Hepatic stellate cell (primary cell): ENCODE measurements around the gene GATA6.
"Not testable (repeated sequence)": the region's sequence is repeated elsewhere in the genome, so short reads cannot be mapped to it uniquely, and the experiment has no call there.

Source experiments
- DNase-seq: peaks from one replicate; pipeline ENCODE4 v3.0.0; 2011; ENCODE audit warnings: low spot score

GATA6 gene

GRCh38 chr18:22207021-22207758, 37.8 kb downstream of the GATA6 start:
- no peak for DNase-seq

- DNase-seq: no peak
Measured at GRCh38 chr18:22210311-22210754, 40.9 kb downstream of the GATA6 start.

DNA sequence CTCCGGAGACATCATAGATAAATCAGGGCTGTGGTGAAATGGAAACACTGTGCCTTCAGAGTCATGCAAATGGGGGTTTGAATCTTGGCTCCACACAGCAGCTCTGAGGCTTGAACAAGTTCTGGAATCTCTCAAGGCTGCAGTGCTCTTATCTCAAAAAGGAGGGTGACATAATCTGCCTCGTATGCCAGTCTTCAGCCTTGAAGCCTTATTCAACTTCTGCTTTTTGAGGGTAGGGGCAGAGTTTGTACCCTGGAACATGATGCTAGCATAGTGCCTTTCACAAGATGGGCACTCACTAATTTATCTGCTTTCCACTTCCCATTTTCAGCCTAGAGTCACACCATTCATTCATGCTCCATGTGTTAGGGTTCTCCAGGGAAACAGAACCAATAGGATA, 42.3 kb downstream of the GATA6 start:
- no peak for DNase-seq

DNA sequence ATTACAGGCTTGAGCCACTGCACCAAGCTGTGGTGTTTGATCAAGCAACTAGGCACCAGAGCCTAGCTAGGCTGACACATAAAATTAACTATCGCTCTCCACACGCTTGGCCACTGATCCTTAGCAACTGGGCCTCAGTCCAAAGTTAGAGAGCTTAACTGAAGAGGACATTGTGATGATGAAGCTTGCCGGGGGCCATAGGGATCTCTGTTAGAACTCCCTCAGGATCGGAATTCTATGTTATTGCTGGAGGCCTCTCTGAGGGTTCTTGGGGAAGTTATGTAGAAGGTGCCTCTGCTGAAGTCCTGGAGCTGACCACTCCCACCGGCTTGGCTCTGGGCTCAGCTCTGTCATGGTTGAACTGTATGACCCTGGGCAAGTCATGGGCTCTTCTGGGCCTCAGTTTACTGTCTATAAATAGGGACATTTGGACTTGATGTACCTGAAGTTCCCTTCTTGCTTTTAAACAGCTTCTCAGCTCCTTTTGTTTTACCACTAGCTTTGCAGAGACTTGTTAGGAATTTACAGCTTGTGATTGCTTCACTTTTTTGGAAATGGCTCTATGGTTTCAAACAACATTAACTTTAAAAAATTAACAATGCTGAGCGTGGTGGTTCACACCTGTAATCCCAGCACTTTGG, 44.1 kb downstream of the GATA6 start:
- no peak for DNase-seq

DNA sequence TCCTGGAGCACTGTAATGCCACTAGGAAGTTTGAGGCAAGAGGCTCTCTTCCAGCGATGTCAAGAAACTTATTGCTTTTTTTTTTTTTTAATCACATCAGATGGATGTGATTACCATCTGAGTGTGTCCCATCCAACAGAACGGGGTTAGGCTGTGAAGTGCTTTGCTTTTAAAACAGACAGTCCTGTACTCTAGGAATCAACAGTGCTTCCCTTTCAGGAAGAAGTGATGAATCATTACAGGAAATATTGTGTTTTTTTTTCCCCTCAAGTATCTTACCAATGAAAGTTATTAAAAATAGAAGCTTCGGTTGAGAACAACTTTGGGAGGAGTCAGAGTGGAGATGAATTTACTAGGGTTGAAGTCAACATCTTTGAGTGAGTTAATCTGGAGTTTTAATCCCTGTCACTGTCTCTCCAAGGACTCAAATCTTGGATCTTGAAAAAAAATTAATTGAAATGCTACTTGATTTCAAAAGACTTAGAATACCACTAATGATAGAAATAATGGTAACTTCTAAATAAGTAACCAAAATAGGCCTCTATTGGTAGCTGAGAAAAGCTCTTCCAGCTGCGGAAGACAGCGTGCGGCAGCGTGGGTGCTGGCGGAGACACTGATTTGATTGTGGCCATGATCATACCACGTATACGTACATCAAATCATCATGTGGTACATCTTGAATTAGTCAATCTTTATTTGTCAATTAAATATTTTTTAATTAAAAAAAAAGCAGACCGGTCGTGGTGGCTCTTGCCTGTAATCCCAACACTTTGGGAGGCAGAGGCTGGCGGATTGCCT, 45.5 kb downstream of the GATA6 start:
- DNase-seq: peak; percentile 33

DNA sequence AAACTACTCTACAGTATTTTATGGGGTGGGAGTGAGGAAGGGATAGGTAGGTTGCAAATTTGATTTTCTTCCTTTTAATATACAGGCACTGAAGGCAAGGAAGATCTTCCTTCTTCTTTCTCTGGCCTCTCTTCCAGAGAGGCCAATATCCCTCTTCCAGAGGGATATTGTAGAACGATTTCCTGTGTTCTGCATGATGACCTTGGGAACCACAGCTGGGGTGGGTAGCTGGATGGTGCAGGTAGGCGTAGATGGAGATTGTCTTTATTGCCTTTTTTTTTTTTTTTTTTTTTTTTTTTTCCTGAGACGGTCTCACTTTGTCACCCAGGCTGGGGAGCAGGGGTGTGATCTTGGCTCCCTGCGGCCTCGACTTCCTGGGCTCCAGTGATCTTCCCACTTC, 49.4 kb downstream of the GATA6 start:
- DNase-seq: no peak

GRCh38 chr18:22219568-22220355, 50.4 kb downstream of the GATA6 start:
- DNase-seq: no peak

GRCh38 chr18:22220585-22220984, 51.2 kb downstream of the GATA6 start:
- DNase-seq: not testable (repeated sequence)

GRCh38 chr18:22221350-22221749, 52.0 kb downstream of the GATA6 start:
- no peak for DNase-seq

- peak; percentile 69 for DNase-seq
Measured at GRCh38 chr18:22223254-22223964, 54.0 kb downstream of the GATA6 start.

GRCh38 chr18:22223965-22224322, 54.6 kb downstream of the GATA6 start:
- no peak for DNase-seq

GRCh38 chr18:22224339-22224738, 55.0 kb downstream of the GATA6 start:
- no peak for DNase-seq

- DNase-seq: no peak
Measured at GRCh38 chr18:22226801-22227200, 57.4 kb downstream of the GATA6 start.

- no peak for DNase-seq
Measured at GRCh38 chr18:22228976-22229375, 59.6 kb downstream of the GATA6 start.

GRCh38 chr18:22229456-22230124, 60.2 kb downstream of the GATA6 start:
- no peak for DNase-seq

DNA sequence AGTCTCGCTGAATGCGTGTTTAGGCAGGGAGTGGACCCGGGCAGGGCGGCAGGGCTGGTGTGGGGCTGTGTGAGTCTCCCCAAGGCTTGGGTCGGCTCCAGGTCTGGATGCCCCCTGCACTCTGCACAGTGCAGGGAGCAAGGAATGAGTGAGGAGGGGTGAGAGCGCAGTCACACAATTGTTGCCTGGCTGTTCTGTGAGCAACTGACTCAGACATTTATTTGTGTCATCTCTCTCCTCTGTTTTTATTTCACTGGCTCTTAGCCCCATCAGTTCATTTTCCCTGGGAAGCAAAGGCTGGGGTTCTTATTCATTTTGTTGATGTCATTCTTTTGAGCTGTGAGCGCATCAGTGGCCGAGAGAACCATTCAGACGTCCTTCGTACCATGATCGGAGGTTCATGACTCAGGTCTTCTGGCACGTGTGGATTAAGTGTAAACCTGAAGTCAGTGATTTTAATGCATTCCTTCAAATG, 61.1 kb downstream of the GATA6 start:
- DNase-seq: no peak

DNA sequence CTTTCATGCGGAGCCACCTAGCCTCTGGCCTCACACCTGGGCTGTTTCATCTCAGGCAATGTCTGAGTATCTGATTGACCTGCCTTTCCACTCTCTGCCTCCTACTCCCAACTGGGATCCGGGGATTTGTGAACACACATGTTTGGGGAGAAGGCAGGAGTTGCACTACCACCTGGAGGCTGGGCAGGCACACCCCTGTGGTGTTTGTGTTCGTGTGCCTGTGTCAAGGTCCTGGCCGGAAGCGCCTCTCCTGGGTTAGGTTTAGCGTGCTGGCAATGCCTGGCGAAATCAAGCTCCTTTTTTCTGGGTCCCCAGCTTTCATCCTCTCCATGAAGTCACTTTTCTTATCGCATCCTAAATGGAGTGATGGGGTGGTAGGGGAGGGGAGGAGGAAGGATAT, 63.9 kb downstream of the GATA6 start:
- no peak for DNase-seq

DNA sequence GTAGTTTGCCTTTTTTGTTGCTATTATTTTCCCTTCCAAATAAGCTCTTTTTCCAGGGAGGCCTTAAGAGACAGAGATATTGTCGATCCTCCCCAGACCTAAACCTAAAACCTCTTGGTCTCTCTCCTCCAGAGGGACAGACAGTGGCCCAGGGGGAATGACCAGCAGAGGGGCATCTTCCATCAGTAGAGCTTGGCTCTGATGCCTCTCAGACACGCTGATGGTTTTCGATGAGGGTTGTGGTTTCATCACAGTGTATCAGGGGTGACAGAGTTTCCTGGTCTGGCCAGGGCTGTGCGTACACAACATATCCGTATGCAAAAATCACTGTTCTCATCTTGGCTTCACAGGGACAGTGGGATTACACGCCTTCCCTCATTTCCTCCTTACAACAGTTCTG, 68.6 kb downstream of the GATA6 start:
- DNase-seq: no peak

GRCh38 chr18:22238681-22239080, 69.3 kb downstream of the GATA6 start:
- no peak for DNase-seq

DNA sequence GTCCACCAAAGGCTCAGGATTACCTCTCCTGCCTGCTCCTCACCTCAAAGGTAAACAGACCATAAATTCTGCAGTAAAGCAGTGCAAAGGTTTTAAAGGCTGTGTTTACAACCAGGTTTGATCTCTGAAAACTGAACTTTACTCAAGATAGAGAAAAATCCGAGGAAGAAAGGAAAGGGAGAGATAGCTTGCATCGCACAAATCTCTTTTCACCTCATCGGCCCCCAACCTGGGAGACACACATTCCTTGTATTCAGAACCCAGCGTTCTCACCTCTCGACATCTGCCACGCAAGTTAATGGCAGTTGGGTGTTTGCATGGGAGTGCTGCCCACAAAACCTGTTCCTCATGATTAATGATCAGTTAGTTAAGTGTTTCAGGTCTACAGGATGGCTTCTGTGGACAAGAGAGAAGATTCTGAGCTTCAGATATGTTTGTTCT, 72.6 kb downstream of the GATA6 start:
- DNase-seq: no peak

- DNase-seq: no peak
Measured at GRCh38 chr18:22243513-22243912, 74.1 kb downstream of the GATA6 start.
